H9 (cell line): ENCODE data around the gene HYAL1. TPM values are rescaled to one million over a fixed set of nuclear protein-coding genes. Genes with fewer than 3 reads are reported as not detected.

Experiments
- DNase-seq: peaks from one replicate; pipeline ENCODE4 v3.0.0-alpha.2; 2017
- H2AFZ ChIP-seq: one replicate; pipeline ENCODE4 v1.6.1; 2013; ENCODE audit warnings: mild to moderate bottlenecking, low read length, control low read depth, moderate library complexity
- H2AK5ac ChIP-seq: 2 replicates; pipeline ENCODE4 v1.6.1; 2013; ENCODE audit warnings: low read length, control low read depth, mixed read lengths; ENCODE audit not compliant: insufficient read length
- H2BK120ac ChIP-seq: one replicate; pipeline ENCODE4 v1.6.1; 2013; ENCODE audit warnings: low read depth, mild to moderate bottlenecking, low read length, control low read depth, inconsistent platforms; ENCODE audit not compliant: poor library complexity, severe bottlenecking
- H2BK12ac ChIP-seq: 2 replicates; pipeline ENCODE4 v1.6.1; 2013; ENCODE audit warnings: low read length, control low read depth, mixed read lengths, low read depth; ENCODE audit not compliant: insufficient read length
- H2BK15ac ChIP-seq: 2 replicates; pipeline ENCODE4 v1.6.1; 2013; ENCODE audit warnings: low read depth, low read length, control low read depth
- H2BK20ac ChIP-seq: one replicate; pipeline ENCODE4 v1.6.1; 2013; ENCODE audit warnings: low read depth, mild to moderate bottlenecking, low read length, control low read depth, inconsistent platforms; ENCODE audit not compliant: poor library complexity, severe bottlenecking
- H2BK5ac ChIP-seq: 2 replicates; pipeline ENCODE4 v1.6.1; 2013; ENCODE audit warnings: low read length, control low read depth, mixed read lengths; ENCODE audit not compliant: insufficient read length
- H3K14ac ChIP-seq: 2 replicates; pipeline ENCODE4 v1.6.1; 2013; ENCODE audit warnings: low read length, control low read depth; ENCODE audit not compliant: insufficient read depth
- H3K18ac ChIP-seq: 2 replicates; pipeline ENCODE4 v1.6.1; 2013; ENCODE audit warnings: low read depth, mild to moderate bottlenecking, mixed read lengths, low read length, control low read depth; ENCODE audit not compliant: insufficient read length
- H3K23ac ChIP-seq: 2 replicates; pipeline ENCODE4 v1.6.1; 2013; ENCODE audit warnings: low read length, control low read depth, mixed read lengths, low read depth; ENCODE audit not compliant: insufficient read length
- H3K23me2 ChIP-seq: 2 replicates; pipeline ENCODE4 v1.6.1; 2013; ENCODE audit warnings: low read depth, mild to moderate bottlenecking, mixed read lengths, low read length, control low read depth; ENCODE audit not compliant: insufficient read length, poor library complexity, severe bottlenecking
- H3K27ac ChIP-seq: 2 replicates; pipeline ENCODE4 v1.5.1; 2013; ENCODE audit warnings: low read length, control low read depth, mixed read lengths, low read depth; ENCODE audit not compliant: insufficient read length
- H3K27me3 ChIP-seq: 2 replicates; pipeline ENCODE4 v1.6.1; 2013; ENCODE audit warnings: low read length, control low read depth, inconsistent platforms; ENCODE audit not compliant: insufficient read depth
- H3K4ac ChIP-seq: 2 replicates; pipeline ENCODE4 v1.6.1; 2013; ENCODE audit warnings: low read depth, mild to moderate bottlenecking, control low read depth, inconsistent platforms, low read length, moderate library complexity
- H3K4me1 ChIP-seq: 2 replicates; pipeline ENCODE4 v1.6.1; 2013; ENCODE audit warnings: low read length, control low read depth, inconsistent platforms; ENCODE audit not compliant: insufficient read depth
- H3K4me2 ChIP-seq: 2 replicates; pipeline ENCODE4 v1.6.1; 2013; ENCODE audit warnings: low read length, control low read depth, mixed read lengths; ENCODE audit not compliant: insufficient read length, insufficient read depth
- H3K56ac ChIP-seq: 2 replicates; pipeline ENCODE4 v1.6.1; 2013; ENCODE audit warnings: low read depth, mild to moderate bottlenecking, mixed read lengths, low read length, control low read depth; ENCODE audit not compliant: insufficient read length
- H3K79me1 ChIP-seq: 2 replicates; pipeline ENCODE4 v1.6.1; 2013; ENCODE audit warnings: low read depth, mild to moderate bottlenecking, moderate library complexity, low read length, control low read depth, inconsistent platforms; ENCODE audit not compliant: insufficient read depth, poor library complexity, severe bottlenecking
- H3K79me2 ChIP-seq: 2 replicates; pipeline ENCODE4 v1.6.1; 2013; ENCODE audit warnings: low read length, control low read depth, inconsistent platforms; ENCODE audit not compliant: insufficient read depth
- H3K9ac ChIP-seq: 2 replicates; pipeline ENCODE4 v1.6.1; 2013; ENCODE audit warnings: low read length, control low read depth, mixed read lengths; ENCODE audit not compliant: insufficient read length; ENCODE audit errors: extremely low read depth
- H3K9me3 ChIP-seq: one replicate; pipeline ENCODE4 v1.6.1; 2013; ENCODE audit warnings: low read depth, low read length, inconsistent platforms; ENCODE audit not compliant: control insufficient read depth
- H3T11ph ChIP-seq: one replicate; pipeline ENCODE4 v1.6.1; 2013; ENCODE audit warnings: mild to moderate bottlenecking, low read length, control low read depth, inconsistent platforms
- H4K20me1 ChIP-seq: one replicate; pipeline ENCODE4 v1.6.1; 2013; ENCODE audit not compliant: control insufficient read depth, insufficient read length, insufficient read depth
- H4K5ac ChIP-seq: 2 replicates; pipeline ENCODE4 v1.6.1; 2013; ENCODE audit warnings: low read depth, mild to moderate bottlenecking, mixed read lengths, low read length, control low read depth; ENCODE audit not compliant: insufficient read length
- H4K8ac ChIP-seq: replicated peaks from 2 replicates; pipeline ENCODE4 v1.6.1; 2013; ENCODE audit warnings: low read length, control low read depth, mixed read lengths, low read depth; ENCODE audit not compliant: insufficient read length
- H4K91ac ChIP-seq: 2 replicates; pipeline ENCODE4 v1.6.1; 2013; ENCODE audit warnings: low read depth, mild to moderate bottlenecking, moderate library complexity, mixed read lengths, low read length, control low read depth; ENCODE audit not compliant: insufficient read length
- H3K27ac Mint-ChIP-seq, 3 experiments: 2 replicates in 2 of 3; 3 replicates in 1 of 3; pipeline ENCODE4 v1.8.0; 2020 to 2021; ENCODE audit warnings: mixed read lengths in 3 of 3, mild to moderate bottlenecking in 1 of 3, moderate library complexity in 1 of 3
- H3K27me3 Mint-ChIP-seq: 2 replicates; pipeline ENCODE4 v1.8.0; 2021; ENCODE audit warnings: low read depth, mild to moderate bottlenecking, moderate library complexity, mixed read lengths
- H3K36me3 Mint-ChIP-seq, 3 experiments: 2 replicates in 2 of 3; 3 replicates in 1 of 3; pipeline ENCODE4 v1.8.0; 2020 to 2021; ENCODE audit warnings: low read depth in 3 of 3, mixed read lengths in 3 of 3; ENCODE audit not compliant: insufficient read depth in 1 of 3
- H3K4me1 Mint-ChIP-seq, 2 experiments: 2 replicates each; pipeline ENCODE4 v1.8.0; 2020; ENCODE audit warnings: mixed read lengths in 2 of 2
- H3K4me3 Mint-ChIP-seq, 2 experiments: 2 replicates in 1 of 2; 3 replicates in 1 of 2; pipeline ENCODE4 v1.8.0; 2020 to 2021; ENCODE audit warnings: mild to moderate bottlenecking in 2 of 2, mixed read lengths in 2 of 2, moderate library complexity in 1 of 2
- H3K9me3 Mint-ChIP-seq, 2 experiments: 2 replicates in 1 of 2; 3 replicates in 1 of 2; pipeline ENCODE4 v1.8.0; 2020; ENCODE audit warnings: mild to moderate bottlenecking in 2 of 2, mixed read lengths in 2 of 2, moderate library complexity in 1 of 2
- WGBS: extraction: QIAGEN DNeasy Blood & Tissue Kit; methylation state at CpG from one replicate; pipeline ENCODE4 v1.1.7; 2013; ENCODE audit warnings: missing lambda C conversion rate, low lambda C conversion rate, mixed read lengths; ENCODE audit not compliant: insufficient read length; ENCODE audit errors: extremely low coverage; 5-methylcytosine and 5-hydroxymethylcytosine counted together
- total RNA-seq: library from RNA; stranded (reverse); gene quantifications from 2 replicates; pipeline ENCODE4 v1.2.1, GENCODE V29; 2021
- TF ChIP-seq, protein P1 (sequence below): fragments of 200-600 bp; sonication (generic); conservative IDR thresholded peaks from 3 replicates; pipeline ENCODE4 v1.8.0; 2021; ENCODE audit warnings: antibody characterized with exemption, mild to moderate bottlenecking

The HYAL1 gene
- total RNA-seq, 1 experiment from 2014 or later = 2.0 TPM

- Mint-ChIP-seq H3K36me3 (peaks cover 13 to 47% (median 45%) of the 10 kb centered on the region in 3 experiments; a peak in 6 of 7 replicates), H3K27ac (no peak overlapping the region), H3K4me1 (peaks cover 14 to 29% of the 10 kb centered on the region in 2 experiments), H3K27me3 (no peaks in the 10 kb centered on the region; the same call in 1 of the 2 replicates), H3K4me3 (no peak overlapping the region), H3K9me3 (no peaks in the 10 kb centered on the region)
- Histone ChIP-seq H3K27ac (no peak overlapping the region), H2BK120ac (no peak overlapping the region), H2BK5ac (no peak overlapping the region), H3K79me1 (peaks cover 6% of the 10 kb centered on the region), H3K4ac (no peak overlapping the region), H3K23me2 (peaks cover 13% of the 10 kb centered on the region), H4K5ac (no peak overlapping the region), H2BK15ac (no peak overlapping the region), H4K20me1 (no peaks in the 10 kb centered on the region), H2BK20ac (no peak overlapping the region), H3K27me3 (no peaks in the 10 kb centered on the region), H4K8ac (no peak overlapping the region), H2AK5ac (no peak overlapping the region), H3K79me2 (peaks cover 9% of the 10 kb centered on the region; the same call in 1 of the 2 replicates), H3K9me3 (no peaks in the 10 kb centered on the region), H4K91ac (no peak overlapping the region), H3K23ac (no peak overlapping the region), H3K4me1 (no peaks in the 10 kb centered on the region; the same call in 1 of the 2 replicates), H2BK12ac (no peak overlapping the region), H3T11ph (no peak overlapping the region), H2AFZ (no peak overlapping the region), H3K56ac (no peak overlapping the region), H3K9ac (no peak overlapping the region), H3K18ac (no peak overlapping the region), H3K4me2 (no peak overlapping the region), H3K14ac (no peak overlapping the region)
- TF ChIP-seq, protein P1, sequence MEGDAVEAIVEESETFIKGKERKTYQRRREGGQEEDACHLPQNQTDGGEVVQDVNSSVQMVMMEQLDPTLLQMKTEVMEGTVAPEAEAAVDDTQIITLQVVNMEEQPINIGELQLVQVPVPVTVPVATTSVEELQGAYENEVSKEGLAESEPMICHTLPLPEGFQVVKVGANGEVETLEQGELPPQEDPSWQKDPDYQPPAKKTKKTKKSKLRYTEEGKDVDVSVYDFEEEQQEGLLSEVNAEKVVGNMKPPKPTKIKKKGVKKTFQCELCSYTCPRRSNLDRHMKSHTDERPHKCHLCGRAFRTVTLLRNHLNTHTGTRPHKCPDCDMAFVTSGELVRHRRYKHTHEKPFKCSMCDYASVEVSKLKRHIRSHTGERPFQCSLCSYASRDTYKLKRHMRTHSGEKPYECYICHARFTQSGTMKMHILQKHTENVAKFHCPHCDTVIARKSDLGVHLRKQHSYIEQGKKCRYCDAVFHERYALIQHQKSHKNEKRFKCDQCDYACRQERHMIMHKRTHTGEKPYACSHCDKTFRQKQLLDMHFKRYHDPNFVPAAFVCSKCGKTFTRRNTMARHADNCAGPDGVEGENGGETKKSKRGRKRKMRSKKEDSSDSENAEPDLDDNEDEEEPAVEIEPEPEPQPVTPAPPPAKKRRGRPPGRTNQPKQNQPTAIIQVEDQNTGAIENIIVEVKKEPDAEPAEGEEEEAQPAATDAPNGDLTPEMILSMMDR = no peak
- no peak for DNase-seq
- no CpG with 5 or more reads among the region's 19 CpGs for WGBS
Measured at GRCh38 chr3:50331364-50331907, 28.1 kb upstream of the HYAL1 start.
